ENCODE measurements around the gene AOX1. TPM values are rescaled to one million over a fixed set of nuclear protein-coding genes. Genes with fewer than 3 reads are reported as not detected.

AOX1 gene
- total and polyA plus RNA-seq, 2 of the 8 experiments (the other 6 are each of a cell fraction or from before 2014, with no cell fraction given), result 5.6 to 8.3 TPM

GRCh38 chr2:200661477-200661876, 75.7 kb downstream of the AOX1 start (continued):
- TF ChIP-seq KDM4A (IDR thresholded peaks at IDR 0.05; ENCODE audit: low read depth, low read length, severe bottlenecking) (no peak), EZH2 (IDR thresholded peaks at IDR 0.05; ENCODE audit: low read depth, low read length, severe bottlenecking) (no peak), SIX5 (IDR thresholded peaks at IDR 0.05; ENCODE audit: low read depth, low read length) (no peak), TAF1 (IDR thresholded peaks at IDR 0.05; ENCODE audit: low read depth, low read length) (no peak), CHD1 (IDR thresholded peaks at IDR 0.05; ENCODE audit: low read depth, low read length) (no peak)
